CD4-positive, alpha-beta T cell treated with Interleukin-6 at 100 ng/mL for 8 hours (primary cell): Measurements from ENCODE around the gene ANXA7.
A peak's percentile ranks its signal among the peaks of the same experiment; 100 is the strongest.
"Not testable (repeated sequence)": the region's sequence is repeated elsewhere in the genome, so short reads cannot be mapped to it uniquely, and the experiment has no call there.

Experiments
- DNase-seq: peaks from one replicate; pipeline ENCODE4 v3.0.0-alpha.2; 2020; ENCODE audit warnings: mixed read lengths, low spot score

Gene ANXA7

DNA sequence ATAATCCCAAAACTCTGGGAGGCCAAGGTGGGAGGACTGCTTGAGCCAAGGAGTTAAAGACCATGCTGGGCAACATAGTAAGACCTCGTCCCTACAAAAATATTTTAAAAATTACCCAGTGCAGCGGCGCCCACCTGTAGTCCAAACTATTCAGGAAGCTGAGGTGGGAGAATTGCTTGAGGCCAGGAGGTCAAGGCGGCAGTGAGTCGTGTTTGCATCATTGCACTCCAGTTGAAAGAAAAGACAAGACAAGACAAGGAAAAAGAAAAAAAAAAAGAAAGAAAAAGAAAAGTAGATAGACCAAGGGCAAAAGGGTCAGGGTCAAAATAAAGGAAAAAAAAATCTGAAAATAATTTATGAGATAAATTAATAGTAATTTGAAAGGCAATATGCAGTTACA lies 5.8 kb downstream of the ANXA7 start:
- no peak for DNase-seq

DNA sequence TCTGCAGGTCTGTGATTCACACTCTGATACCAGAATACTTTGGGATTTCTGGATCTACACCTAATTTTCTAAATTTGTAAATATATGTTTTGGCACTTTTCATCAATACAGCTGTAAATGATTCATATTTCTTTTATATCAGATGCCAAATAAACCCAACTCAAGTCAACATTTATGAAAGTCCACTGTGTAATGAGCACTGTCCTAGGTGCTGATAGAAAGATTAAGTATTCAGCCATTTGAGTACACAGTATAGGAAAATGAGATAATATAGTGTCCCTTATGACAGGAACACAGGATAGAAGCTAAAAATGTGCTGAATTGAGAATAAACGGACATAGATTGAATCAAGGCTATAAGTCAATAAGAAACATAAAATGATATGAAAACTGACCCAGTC lies 6.4 kb downstream of the ANXA7 start:
- no peak for DNase-seq

GRCh38 chr10:73406846-73407245 lies 7.0 kb downstream of the ANXA7 start:
- DNase-seq: no peak

DNA sequence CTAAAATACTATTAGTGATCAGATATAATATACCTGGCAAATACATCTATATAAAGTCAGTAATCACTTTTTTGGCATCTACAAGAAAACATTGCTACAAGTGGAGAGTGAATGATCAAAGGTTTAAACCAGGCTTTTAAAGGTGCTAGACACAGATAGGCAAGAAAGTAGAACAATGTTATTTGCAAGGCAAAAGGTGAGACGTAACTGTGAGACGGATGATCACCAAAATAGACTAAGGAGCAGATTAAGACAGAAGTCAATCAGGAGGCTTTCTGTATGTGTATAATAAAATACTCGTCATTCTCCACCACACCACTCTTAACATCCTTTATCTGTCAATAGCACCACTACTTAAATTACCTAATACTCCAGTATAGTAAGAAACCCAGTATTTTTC lies 8.3 kb downstream of the ANXA7 start:
- no peak for DNase-seq

DNA sequence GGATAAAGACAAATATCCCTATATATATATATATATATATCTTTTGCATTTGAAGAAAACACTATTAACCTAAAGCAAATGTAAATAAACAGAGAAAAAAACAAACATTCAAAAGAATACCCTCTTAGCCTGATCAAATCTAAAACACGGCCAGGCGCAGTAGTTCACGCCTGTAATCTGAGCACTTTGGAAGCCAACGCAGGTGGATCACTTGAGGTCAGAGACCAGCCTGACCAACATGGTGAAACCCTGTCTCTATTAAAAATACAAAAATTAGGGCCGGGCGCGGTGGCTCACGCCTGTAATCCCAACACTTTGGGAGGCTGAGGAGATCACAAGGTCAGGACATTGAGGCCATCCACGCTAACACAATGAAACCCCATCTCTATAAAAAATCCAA lies 9.2 kb downstream of the ANXA7 start:
- DNase-seq: no peak

- DNase-seq: no peak
Observed at GRCh38 chr10:73401636-73402035, 12.2 kb downstream of the ANXA7 start.

- DNase-seq: no peak
Observed at GRCh38 chr10:73399063-73399462, 14.8 kb downstream of the ANXA7 start.

DNA sequence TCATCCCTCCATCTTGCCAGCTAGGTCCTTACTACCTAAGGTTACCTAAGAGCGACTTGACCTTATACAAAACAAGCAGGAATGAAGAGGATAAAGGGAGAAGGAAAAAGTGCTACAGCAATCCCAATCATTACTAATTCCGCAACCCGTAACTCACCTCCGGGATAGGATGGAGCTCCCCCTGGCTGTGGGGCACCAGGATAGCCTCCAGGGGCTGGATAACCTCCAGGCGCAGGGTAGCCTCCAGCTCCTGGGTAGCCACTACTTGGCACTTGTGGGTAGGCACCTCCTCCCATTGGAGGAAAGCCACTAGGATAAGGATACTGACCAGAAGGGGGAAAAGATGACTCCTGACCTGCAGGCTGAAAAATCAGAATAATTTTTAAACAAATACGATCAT lies 15.8 kb downstream of the ANXA7 start:
- no peak for DNase-seq

DNA sequence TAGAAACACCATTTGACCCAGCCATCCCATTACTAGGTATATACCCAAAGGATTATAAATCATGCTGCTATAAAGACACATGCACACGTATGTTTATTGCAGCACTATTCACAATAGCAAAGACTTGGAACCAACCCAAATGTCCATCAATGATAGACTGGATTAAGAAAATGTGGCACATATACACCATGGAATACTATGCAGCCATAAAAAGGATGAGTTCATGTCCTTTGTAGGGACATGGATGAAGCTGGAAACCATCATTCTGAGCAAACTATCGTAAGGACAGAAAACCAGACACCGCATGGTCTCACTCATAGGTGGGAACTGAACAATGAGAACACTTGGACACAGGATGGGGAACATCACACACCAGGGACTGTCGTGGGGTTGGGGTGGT lies 19.5 kb downstream of the ANXA7 start:
- DNase-seq: not testable (repeated sequence)

DNA sequence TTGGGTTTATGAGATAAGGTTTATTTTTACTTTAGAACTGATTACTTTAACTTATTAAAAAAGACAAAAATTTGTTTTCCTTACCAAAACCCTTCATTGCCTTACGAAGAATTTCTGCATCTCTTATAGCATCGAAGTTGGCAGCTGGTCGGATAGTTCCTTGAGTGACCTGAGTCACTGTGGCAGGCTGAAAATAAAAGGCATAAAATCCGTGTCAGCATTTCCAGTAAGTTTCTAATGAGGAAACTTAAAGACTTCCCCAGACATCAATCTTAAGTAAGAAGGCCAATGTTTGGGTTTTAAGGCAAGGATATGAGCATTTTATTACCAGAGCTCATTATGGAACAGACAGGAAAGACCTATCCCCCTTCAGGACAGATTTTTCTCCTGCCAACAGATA lies 25.6 kb downstream of the ANXA7 start:
- DNase-seq: no peak

GRCh38 chr10:73386583-73386982 lies 27.3 kb downstream of the ANXA7 start:
- DNase-seq: no peak

GRCh38 chr10:73379064-73379748 lies 34.7 kb downstream of the ANXA7 start:
- no peak for DNase-seq

DNA sequence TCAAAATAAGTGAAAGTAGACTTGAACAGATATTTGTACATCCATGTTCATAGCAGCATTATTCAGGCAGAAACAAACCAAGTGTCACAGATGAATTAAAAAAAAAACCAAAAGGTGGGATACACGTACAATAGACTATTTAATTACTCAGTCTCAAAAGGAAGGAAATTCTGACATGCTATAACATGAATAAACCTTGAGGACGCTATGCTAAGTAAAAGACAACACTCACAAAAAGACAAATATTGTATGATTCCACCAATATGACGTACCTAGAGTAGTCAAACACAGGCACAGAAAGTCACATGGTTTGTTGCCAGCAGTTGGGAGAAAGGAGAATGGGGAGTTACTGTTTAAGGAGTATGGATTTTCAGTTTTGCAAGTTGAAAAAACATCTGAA lies 37.2 kb downstream of the ANXA7 start:
- no peak for DNase-seq

GRCh38 chr10:73368238-73368637 lies 45.6 kb downstream of the ANXA7 start:
- no peak for DNase-seq

GRCh38 chr10:73366381-73367298 lies 47.2 kb downstream of the ANXA7 start:
- DNase-seq: no peak

DNA sequence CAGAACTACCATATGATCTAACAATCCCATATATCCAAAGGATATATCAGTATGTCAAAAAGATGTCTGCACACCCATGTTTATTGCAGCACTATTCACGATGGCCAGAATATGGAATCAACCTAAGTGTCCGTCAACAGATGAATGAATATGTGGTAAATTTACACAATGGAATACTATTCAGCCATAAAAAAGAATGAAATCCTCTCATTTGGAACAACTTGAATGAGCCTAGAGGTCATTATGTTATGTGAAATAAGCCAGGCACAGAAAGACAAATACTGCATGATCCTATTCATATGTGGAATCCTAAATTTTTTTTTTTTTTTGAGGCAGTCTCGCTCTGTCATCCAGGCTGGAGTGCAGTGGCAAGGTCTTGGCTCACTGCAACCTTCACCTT lies 48.9 kb downstream of the ANXA7 start:
- no peak for DNase-seq

GRCh38 chr10:73359492-73359891 lies 54.4 kb downstream of the ANXA7 start:
- no peak for DNase-seq

GRCh38 chr10:73358331-73359279 lies 55.3 kb downstream of the ANXA7 start, which contains the start of gene CFAP70:
CFAP70 (minus strand) TSS chr10:73358864; CDS start chr10:73354796, 4,068 bp downstream.
- peak; percentile 95 for DNase-seq

DNA sequence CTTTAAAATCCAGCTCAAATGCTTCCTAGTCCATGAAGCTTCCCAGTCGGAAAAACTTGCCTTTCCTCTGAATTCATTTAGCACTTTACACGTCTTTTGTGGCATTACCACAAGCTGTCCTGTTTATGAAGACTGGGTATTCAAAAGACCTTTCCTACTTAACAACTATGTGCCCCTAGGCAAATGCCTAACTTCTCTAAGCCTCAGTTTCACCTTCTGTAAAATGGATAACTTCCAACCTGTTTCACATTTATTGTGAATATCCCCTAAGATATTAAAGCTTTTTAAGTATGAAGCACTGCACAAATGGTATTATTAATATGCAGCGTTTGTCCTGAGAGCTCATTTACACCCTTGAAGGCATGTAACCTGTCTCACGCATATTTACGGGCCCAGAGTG lies 56.0 kb downstream of the ANXA7 start:
- DNase-seq: no peak

- DNase-seq: no peak
Observed at GRCh38 chr10:73357166-73357565, 56.7 kb downstream of the ANXA7 start.

GRCh38 chr10:73344269-73344668 lies 69.6 kb downstream of the ANXA7 start:
- DNase-seq: no peak

- DNase-seq: no peak
Observed at GRCh38 chr10:73340121-73340520, 73.7 kb downstream of the ANXA7 start.
